SU-DHL-6 (cell line): ENCODE results near the gene CLIC2.

Source experiments
- H2AFZ ChIP-seq: fragments of 200-600 bp; sonication (generic); 2 replicates; pipeline ENCODE4 v1.6.1; 2014; ENCODE audit warnings: low read depth, mild to moderate bottlenecking, moderate library complexity, mixed read lengths, antibody characterized with exemption, low read length; ENCODE audit not compliant: severe bottlenecking
- H3F3A ChIP-seq: fragments of 200-600 bp; shearing (Covaris generic); 2 replicates; pipeline ENCODE4 v1.6.0; 2016; ENCODE audit warnings: antibody characterized with exemption, mild to moderate bottlenecking; ENCODE audit not compliant: insufficient read depth
- H3K27ac ChIP-seq: fragments of 200-600 bp; sonication (generic); 2 replicates; pipeline ENCODE4 v1.5.1; 2016; ENCODE audit warnings: low read depth, mild to moderate bottlenecking, low read length, moderate library complexity, mixed read lengths
- H3K27me3 ChIP-seq: fragments of 200-600 bp; sonication (generic), shearing (Covaris generic); 2 replicates; pipeline ENCODE4 v1.6.0; 2014; ENCODE audit warnings: mild to moderate bottlenecking, low read length
- H3K36me3 ChIP-seq: fragments of 200-600 bp; sonication (generic); 2 replicates; pipeline ENCODE4 v1.6.1; 2014; ENCODE audit warnings: mild to moderate bottlenecking, low read length, mixed read lengths
- H3K4me2 ChIP-seq: fragments of 300-600, 200-600 bp; shearing (Covaris generic), sonication (generic); 2 replicates; pipeline ENCODE4 v1.6.0; 2014; ENCODE audit warnings: low read length, low read depth, mild to moderate bottlenecking; ENCODE audit not compliant: poor library complexity, severe bottlenecking
- H3K4me3 ChIP-seq: fragments of 200-600 bp; sonication (generic); 2 replicates; pipeline ENCODE4 v1.5.1; 2014; ENCODE audit warnings: antibody characterized with exemption, low read length, mild to moderate bottlenecking, mixed read lengths; ENCODE audit not compliant: insufficient read depth, poor library complexity, severe bottlenecking
- H3K79me2 ChIP-seq: fragments of 200-600 bp; sonication (generic); 2 replicates; pipeline ENCODE4 v1.6.1; 2014; ENCODE audit warnings: mild to moderate bottlenecking, low read length, moderate library complexity; ENCODE audit not compliant: insufficient read depth
- H3K9ac ChIP-seq: fragments of 200-600 bp; sonication (generic); 2 replicates; pipeline ENCODE4 v1.7.0; 2014; ENCODE audit warnings: mild to moderate bottlenecking, low read length
- H3K9me2 ChIP-seq: fragments of 200-600 bp; sonication (generic); replicated peaks from 2 replicates; pipeline ENCODE4 v1.6.1; 2014; ENCODE audit warnings: low read length; ENCODE audit not compliant: insufficient read depth
- H3K9me3 ChIP-seq: fragments of 200-600 bp; sonication (generic); 2 replicates; pipeline ENCODE4 v1.6.1; 2014; ENCODE audit warnings: low read length, mixed read lengths; ENCODE audit not compliant: insufficient read depth
- H4K20me1 ChIP-seq: fragments of 200-600 bp; sonication (generic); 2 replicates; pipeline ENCODE4 v1.6.1; 2014; ENCODE audit warnings: low read depth, mild to moderate bottlenecking, antibody characterized with exemption, low read length, moderate library complexity, mixed read lengths
- EZH2phosphoT487 ChIP-seq: fragments of 200-600 bp; sonication (generic), shearing (Covaris generic); conservative IDR thresholded peaks from 2 replicates; pipeline ENCODE4 v1.6.1; 2018; ENCODE audit warnings: mild to moderate bottlenecking, antibody characterized with exemption, low read length, moderate library complexity, mixed read lengths
- TF ChIP-seq, protein P1 (sequence below): fragments of 200-600 bp; sonication (generic); IDR thresholded peaks from one replicate; pipeline ENCODE4 v1.5.1; 2017; ENCODE audit warnings: antibody characterized with exemption, mild to moderate bottlenecking, low read length, moderate library complexity; ENCODE audit not compliant: insufficient read depth, poor library complexity, severe bottlenecking

CLIC2 gene

DNA sequence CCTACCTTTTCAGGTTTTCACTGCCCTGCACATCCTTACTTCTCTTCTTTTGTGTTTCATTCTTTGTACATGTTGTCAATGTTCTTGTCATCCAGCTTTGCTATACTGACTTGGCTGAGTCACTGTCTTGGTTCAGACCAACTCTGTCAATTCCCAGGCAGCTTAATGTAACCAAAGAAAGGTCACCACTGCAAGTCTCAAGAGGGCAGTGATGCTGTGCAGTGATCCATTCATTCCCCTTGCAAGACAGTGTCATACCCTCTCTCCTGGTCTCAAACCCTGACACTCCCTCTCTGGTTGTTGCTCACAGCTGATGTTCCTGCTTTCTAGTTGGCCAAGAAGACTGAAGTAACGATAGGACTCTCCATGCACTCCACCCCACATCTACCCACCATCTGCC lies 87.7 kb downstream of the CLIC2 start:
- Histone ChIP-seq H3K9me2 (no peaks in the 10 kb centered on the region), H2AFZ (no peak overlapping the region), H3K27ac (no peak overlapping the region), H3K79me2 (no peaks in the 10 kb centered on the region), H3K9me3 (no peaks in the 10 kb centered on the region), H3K36me3 (no peaks in the 10 kb centered on the region), H4K20me1 (no peaks in the 10 kb centered on the region), H3K9ac (no peak overlapping the region), H3K27me3 (no peaks in the 10 kb centered on the region), H3K4me2 (no peak overlapping the region), H3K4me3 (no peak overlapping the region), H3F3A (no peaks in the 10 kb centered on the region)
- no peak for TF ChIP-seq EZH2phosphoT487
- TF ChIP-seq, protein P1, sequence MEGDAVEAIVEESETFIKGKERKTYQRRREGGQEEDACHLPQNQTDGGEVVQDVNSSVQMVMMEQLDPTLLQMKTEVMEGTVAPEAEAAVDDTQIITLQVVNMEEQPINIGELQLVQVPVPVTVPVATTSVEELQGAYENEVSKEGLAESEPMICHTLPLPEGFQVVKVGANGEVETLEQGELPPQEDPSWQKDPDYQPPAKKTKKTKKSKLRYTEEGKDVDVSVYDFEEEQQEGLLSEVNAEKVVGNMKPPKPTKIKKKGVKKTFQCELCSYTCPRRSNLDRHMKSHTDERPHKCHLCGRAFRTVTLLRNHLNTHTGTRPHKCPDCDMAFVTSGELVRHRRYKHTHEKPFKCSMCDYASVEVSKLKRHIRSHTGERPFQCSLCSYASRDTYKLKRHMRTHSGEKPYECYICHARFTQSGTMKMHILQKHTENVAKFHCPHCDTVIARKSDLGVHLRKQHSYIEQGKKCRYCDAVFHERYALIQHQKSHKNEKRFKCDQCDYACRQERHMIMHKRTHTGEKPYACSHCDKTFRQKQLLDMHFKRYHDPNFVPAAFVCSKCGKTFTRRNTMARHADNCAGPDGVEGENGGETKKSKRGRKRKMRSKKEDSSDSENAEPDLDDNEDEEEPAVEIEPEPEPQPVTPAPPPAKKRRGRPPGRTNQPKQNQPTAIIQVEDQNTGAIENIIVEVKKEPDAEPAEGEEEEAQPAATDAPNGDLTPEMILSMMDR, result no peak

DNA sequence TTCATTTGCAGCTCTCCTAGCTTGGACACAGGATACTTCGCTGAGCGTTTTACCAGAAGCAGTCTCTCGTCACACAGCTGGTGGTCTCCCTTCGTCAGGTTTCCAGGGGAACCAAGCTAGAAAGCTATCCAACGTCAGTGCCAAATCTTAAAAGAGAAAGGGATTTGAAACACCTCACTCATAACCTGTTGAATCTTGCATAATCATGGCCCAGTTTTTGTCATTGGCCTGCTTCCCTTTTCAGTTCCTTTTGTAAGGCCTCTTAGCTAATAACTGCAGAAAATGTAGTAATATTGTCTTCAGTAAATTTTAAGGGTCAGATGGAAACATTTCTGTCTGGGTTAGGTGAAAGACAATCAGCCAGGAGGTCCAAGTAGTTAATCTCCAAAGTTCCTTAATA lies 92.1 kb downstream of the CLIC2 start:
- H2AFZ ChIP-seq, result no peak overlapping the region
- no peaks in the 10 kb centered on the region for H3F3A ChIP-seq
- no peak overlapping the region for H3K4me3 ChIP-seq
- no peak overlapping the region for H3K27ac ChIP-seq
- no peak overlapping the region for H3K4me2 ChIP-seq
- no peaks in the 10 kb centered on the region for H4K20me1 ChIP-seq
- TF ChIP-seq, protein P1, result no peak
- no peak for TF ChIP-seq EZH2phosphoT487
- H3K9me3 ChIP-seq, result no peaks in the 10 kb centered on the region
- H3K36me3 ChIP-seq, result peaks cover 4% of the 10 kb centered on the region; the same call in 1 of the 2 replicates
- no peaks in the 10 kb centered on the region for H3K27me3 ChIP-seq
- no peaks in the 10 kb centered on the region for H3K79me2 ChIP-seq
- H3K9ac ChIP-seq, result no peak overlapping the region
- no peaks in the 10 kb centered on the region for H3K9me2 ChIP-seq

DNA sequence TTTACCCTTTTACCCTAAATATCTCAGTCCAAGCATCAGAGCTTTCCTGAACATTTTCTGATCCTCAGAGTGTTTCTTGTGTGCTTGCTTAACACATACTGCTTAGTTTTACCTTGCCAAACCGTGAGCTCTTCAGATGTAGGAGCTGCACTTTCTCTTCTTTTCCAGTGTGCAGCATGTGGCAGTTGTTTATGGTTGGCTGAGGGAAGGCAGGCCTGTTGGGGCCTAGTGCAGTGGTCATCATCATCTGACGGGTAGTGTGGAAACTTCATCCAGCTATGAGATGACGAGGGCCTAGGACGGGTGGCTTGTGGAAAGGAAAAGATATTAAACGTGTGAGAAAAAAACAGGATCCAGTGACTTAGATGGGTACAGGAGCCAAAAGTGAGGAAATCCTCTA lies 96.7 kb downstream of the CLIC2 start:
- H3K4me2 ChIP-seq, result no peak overlapping the region
- no peaks in the 10 kb centered on the region for H3K9me2 ChIP-seq
- no peaks in the 10 kb centered on the region for H3K9me3 ChIP-seq
- H3K27ac ChIP-seq, result no peak overlapping the region
- H3K27me3 ChIP-seq, result no peaks in the 10 kb centered on the region
- H4K20me1 ChIP-seq, result no peaks in the 10 kb centered on the region
- peaks cover 4% of the 10 kb centered on the region; the same call in 1 of the 2 replicates for H3K36me3 ChIP-seq
- H3K79me2 ChIP-seq, result no peaks in the 10 kb centered on the region
- no peaks in the 10 kb centered on the region for H3F3A ChIP-seq
- H3K9ac ChIP-seq, result no peak overlapping the region
- H3K4me3 ChIP-seq, result no peak overlapping the region
- TF ChIP-seq, protein P1, result no peak
- TF ChIP-seq EZH2phosphoT487, result no peak
- H2AFZ ChIP-seq, result no peak overlapping the region
